Putamen (tissue), 1 donor: ENCODE measurements around the gene UBXN11.

Source experiments
- DNase-seq: peaks from one replicate; pipeline ENCODE4 v3.0.0-alpha.2; 2016; ENCODE audit warnings: low spot score

Gene UBXN11

GRCh38 chr1:26268290-26269197 is 37.9 kb downstream of the UBXN11 start:
- no peak for DNase-seq

GRCh38 chr1:26265405-26265804 is 41.0 kb downstream of the UBXN11 start:
- no peak for DNase-seq

- no peak for DNase-seq
Measured at GRCh38 chr1:26263212-26263611, 43.2 kb downstream of the UBXN11 start.

DNA sequence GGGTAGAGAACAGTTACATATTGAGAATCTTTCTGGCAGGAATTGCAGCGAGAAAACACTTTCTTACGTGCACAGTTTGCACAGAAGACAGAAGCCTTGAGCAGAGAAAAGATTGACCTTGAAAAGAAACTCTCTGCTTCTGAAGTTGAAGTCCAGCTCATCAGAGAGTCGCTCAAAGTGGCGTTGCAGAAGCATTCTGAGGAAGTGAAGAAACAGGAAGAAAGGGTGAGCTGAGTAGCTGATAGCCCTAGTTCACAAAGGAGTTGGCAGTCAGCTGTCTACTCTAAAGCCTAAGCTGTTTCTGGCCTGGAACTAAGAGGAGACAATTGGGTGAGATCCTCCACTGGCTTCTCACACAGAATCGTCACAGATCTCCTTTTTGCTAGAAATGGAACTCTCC is 46.9 kb downstream of the UBXN11 start:
- no peak for DNase-seq

DNA sequence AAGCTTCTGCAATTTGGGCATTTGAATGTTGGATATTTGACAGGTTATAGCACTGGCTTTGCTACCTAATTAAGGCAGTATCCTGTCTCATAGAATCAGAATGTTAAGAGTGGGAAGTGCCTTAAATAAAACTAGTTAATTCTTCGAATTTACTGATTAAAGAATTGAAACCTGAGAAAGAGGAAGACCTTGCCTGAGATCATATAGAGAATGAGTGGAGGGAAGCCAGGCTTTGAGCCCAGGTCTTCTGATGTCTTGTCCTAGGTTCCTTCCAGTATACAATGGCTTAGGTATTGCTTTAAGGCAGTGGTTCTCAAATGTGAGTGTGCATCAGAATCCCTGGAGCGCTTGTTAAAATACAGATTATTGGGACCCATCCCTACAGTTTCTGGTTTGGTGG is 47.4 kb downstream of the UBXN11 start:
- no peak for DNase-seq

DNA sequence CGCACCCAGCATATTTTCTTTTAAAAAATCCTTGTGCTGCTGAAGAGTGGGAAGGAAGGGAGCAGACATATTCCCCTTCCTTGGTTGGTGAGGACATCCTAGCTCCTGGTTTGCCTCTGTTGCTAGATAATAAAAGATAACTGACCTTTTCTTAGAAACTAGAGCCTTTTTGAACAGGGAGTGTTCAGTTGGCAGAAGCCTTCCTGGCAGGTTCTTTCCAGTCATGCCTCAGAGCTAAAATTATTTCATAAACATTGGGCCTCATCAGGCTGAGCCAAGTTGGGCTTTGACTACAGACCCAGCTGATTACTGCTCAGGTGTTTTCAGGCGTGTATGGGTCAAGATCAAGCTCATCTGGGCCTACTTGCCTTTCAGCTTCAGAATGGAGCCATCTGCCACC is 49.2 kb downstream of the UBXN11 start:
- DNase-seq = no peak

- DNase-seq = no peak
Measured at GRCh38 chr1:26254404-26254803, 52.0 kb downstream of the UBXN11 start.

DNA sequence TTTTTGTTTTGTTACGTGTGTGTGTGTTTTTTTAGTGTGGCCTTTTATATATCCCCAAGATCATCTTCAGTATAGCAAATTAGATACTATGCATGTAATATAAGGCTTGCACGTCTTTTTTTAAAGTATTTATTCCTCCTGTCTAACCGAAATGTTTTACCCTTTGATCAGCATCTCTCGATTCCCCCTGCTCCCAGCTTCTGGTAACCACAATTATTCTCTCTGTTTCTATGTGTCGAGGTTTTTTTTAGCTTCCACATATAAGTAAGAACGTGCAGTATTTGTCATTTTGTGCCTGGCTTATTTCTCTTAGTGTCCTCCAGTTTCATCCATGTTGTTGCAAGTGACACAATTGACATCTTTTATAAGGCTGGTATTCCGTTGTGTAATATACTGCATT is 53.7 kb downstream of the UBXN11 start:
- no peak for DNase-seq

GRCh38 chr1:26239936-26240335 is 66.5 kb downstream of the UBXN11 start:
- peak; percentile 65 for DNase-seq

DNA sequence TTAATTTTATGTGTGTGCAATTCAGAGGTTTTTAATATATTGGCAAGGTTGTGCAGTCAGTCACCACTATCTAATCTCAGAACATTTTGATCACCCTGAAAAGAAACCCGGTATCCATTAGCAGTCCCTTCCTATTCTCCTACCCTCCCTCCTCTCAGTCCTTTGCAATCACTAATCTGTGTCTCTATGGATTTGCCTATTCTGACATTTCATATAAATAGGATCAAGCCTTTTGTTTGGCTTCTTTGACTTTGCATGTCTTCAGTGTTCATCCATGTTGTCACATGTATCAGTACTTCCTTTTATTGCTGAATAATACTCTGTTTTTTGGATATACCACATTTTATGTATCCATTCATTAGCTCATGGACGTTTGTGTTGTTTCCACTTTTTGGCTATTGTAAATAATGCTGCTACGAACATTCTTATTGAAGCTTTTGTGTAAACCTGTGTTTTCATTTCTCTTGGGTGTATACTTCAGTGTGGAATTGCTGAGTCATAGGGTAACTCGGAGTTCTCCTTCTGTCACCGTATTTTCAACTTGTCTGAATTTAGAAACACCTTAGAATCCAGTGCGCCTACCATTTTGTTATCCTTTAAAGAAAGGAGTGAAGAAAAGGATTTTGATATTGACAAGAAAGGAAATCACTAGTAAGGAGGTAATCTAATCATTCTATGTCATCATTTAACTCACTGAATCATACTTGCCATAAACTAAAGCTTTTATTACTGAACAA is 69.0 kb downstream of the UBXN11 start:
- peak; percentile 45 for DNase-seq

GRCh38 chr1:26234644-26235370 is 71.6 kb downstream of the UBXN11 start:
- no peak for DNase-seq

- peak; percentile 97 for DNase-seq
Measured at GRCh38 chr1:26233903-26234643, 72.4 kb downstream of the UBXN11 start, which contains the start of gene CEP85. CEP85 (plus strand) TSS chr1:26234200; CDS start chr1:26239784, 5,584 bp downstream.
